Coronary artery (tissue), 2 donors: Measurements from ENCODE around the gene OLFM3.

Source experiments
- DNase-seq: peaks from one replicate; pipeline ENCODE4 v3.0.0-alpha.2; 2017; ENCODE audit warnings: low spot score
- H3K27ac ChIP-seq, 2 donors: fragments of 200-600 bp; sonication (generic); one replicate each; pipeline ENCODE4 v1.5.1; 2016 to 2019
- H3K4me3 ChIP-seq: fragments of 200-600 bp; sonication (generic); 2 replicates; pipeline ENCODE4 v1.5.1; 2016; ENCODE audit warnings: mild to moderate bottlenecking, moderate library complexity
- CTCF ChIP-seq: fragments of 200-600 bp; sonication (generic); IDR thresholded peaks from one replicate; pipeline ENCODE4 v1.5.1; 2019; ENCODE audit warnings: antibody characterized with exemption

Gene OLFM3

GRCh38 chr1:101993710-101994109, 3.0 kb downstream of the OLFM3 start:
- no peak for TF ChIP-seq CTCF
- no peak overlapping the region for H3K27ac ChIP-seq
- H3K4me3 ChIP-seq, result no peak overlapping the region
- DNase-seq, result no peak

- no peak for TF ChIP-seq CTCF
- H3K27ac ChIP-seq, result no peak overlapping the region
- no peak for DNase-seq
- no peak overlapping the region for H3K4me3 ChIP-seq
Observed at GRCh38 chr1:101992821-101993575, 3.7 kb downstream of the OLFM3 start.

- H3K4me3 ChIP-seq, result no peak overlapping the region
- TF ChIP-seq CTCF, result no peak
- H3K27ac ChIP-seq, result no peak overlapping the region
- DNase-seq, result no peak
Observed at GRCh38 chr1:101980974-101981373, 15.8 kb downstream of the OLFM3 start.

- no peak for DNase-seq
- no peak overlapping the region for H3K27ac ChIP-seq
- no peak for TF ChIP-seq CTCF
- H3K4me3 ChIP-seq, result no peak overlapping the region
Observed at GRCh38 chr1:101977266-101977665, 19.5 kb downstream of the OLFM3 start.

GRCh38 chr1:101976161-101976560, 20.6 kb downstream of the OLFM3 start:
- no peak overlapping the region for H3K27ac ChIP-seq
- TF ChIP-seq CTCF, result no peak
- no peak for DNase-seq
- no peak overlapping the region for H3K4me3 ChIP-seq

- Histone ChIP-seq H3K4me3 (no peak overlapping the region), H3K27ac (no peak overlapping the region)
- TF ChIP-seq CTCF, result no peak
- DNase-seq, result no peak
Observed at GRCh38 chr1:101975371-101975770, 21.4 kb downstream of the OLFM3 start.

- Histone ChIP-seq H3K4me3 (no peak overlapping the region), H3K27ac (no peak overlapping the region)
- no peak for DNase-seq
- no peak for TF ChIP-seq CTCF
Observed at GRCh38 chr1:101974599-101975274, 22.0 kb downstream of the OLFM3 start.
